MM.1S (cell line): ENCODE results near the gene EGFLAM.

ENCODE experiments used
- CTCF ChIP-seq: fragments of 300-600 bp; sonication (generic); IDR thresholded peaks from 2 replicates; pipeline ENCODE4 v1.5.1; 2016; ENCODE audit warnings: antibody characterized with exemption, low read length, mixed read lengths
- EZH2 ChIP-seq: fragments of 300-600 bp; sonication (generic); optimal IDR thresholded peaks from 2 replicates; pipeline ENCODE3; 2017; ENCODE audit warnings: low read depth, mild to moderate bottlenecking, antibody characterized with exemption, low read length, mixed read lengths

GRCh38 chr5:38462976-38463633, 204.7 kb downstream of the EGFLAM start:
- TF ChIP-seq CTCF = no peak
- no peak for TF ChIP-seq EZH2
